COLO668 (cell line): Measurements from ENCODE around the gene GPR35.

Experiments used
- DNase-seq: peaks from one replicate; lab custom pipeline; 2025; ENCODE audit not compliant: unreplicated experiment; lab: John Stamatoyannopoulos, UW

The GPR35 gene

DNA sequence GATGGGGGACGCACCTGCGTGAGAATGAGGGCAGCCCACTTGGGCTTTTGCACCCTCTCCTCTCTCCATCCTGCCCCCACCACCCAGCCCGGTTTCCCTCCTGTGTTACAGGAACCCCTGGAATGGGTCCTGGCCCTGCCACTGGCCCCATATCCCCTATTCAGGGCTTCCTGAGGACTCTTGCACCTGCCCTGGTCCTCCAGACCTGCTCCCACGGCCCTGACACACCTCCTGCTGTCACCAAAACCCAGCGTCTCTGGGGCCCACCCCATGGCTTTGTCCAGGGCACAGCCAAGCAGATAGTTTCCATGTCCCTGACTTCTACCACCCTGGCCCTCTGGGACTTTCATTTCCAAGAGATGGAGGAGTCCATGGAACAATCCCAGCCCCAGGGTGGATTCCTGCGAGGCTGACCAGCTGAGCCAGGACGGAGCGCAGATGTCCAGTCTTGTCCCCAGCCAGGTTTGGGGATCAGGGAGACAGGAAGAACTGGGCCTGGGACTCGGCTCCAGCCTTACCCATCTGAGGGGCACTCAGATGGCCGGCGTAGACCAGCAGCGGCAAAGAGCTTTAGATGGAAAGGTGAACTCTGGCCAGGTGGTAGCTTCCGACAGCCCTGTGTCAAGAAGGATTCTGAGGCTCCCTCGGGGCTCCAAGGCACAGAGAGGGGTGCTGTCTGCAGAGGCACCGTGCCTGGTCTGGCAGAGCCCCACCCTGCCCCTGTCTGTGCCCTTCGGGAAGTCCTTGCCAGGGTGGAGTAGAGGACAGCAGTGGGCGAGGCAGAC is 12.0 kb downstream of the GPR35 start:
- no peak for DNase-seq

DNA sequence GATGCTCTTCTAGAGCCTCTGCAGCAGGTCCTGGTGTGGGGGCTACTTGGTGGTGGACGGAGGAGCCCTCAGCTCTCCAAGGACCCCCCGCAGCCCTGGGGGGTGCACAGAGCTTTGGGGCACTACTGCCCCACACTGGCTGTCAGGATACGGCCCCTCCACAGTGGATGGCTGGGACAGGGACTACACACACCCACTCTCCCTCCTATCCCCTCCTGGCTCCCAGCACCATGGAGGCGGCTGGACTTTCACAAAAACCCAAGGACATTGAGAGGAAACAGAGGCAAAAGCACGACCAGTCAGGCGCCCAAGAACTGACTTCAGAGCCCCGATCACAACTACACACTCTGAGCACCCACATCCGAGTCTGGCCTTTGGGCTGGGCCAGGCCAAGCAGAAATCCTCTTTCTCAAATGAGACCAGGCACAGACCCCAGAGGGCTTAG is 12.6 kb downstream of the GPR35 start:
- no peak for DNase-seq

DNA sequence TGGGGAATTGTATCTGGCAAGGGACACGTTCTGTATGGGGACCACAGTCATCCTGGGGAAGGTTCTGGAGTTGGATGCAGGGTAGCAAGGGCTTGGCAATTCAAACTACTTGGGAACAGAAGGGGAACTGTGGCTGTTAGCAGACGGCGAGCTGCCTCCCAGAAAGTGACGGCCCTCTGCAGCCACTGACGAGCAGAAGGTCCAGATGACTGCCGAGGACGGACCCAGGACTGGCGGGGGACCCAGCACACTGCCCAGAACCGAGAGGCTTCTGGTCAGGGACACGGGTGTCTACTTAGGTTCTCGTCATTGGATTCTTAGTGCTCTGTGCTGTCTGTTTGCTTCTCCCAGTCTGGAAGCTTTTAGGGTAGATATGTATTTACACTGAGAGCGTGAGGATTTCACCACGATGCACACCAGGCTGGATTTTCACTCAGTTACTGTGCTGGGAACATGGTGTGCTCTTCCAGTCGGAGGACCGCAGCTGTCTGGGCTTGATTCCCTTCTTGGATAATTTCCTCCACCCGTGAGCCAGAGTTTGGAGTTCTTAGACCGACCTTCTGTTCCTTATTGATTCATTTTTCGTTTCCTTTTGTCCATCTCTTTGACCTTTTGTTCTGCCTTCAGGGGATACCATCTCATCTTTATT is 13.4 kb downstream of the GPR35 start:
- no peak for DNase-seq

DNA sequence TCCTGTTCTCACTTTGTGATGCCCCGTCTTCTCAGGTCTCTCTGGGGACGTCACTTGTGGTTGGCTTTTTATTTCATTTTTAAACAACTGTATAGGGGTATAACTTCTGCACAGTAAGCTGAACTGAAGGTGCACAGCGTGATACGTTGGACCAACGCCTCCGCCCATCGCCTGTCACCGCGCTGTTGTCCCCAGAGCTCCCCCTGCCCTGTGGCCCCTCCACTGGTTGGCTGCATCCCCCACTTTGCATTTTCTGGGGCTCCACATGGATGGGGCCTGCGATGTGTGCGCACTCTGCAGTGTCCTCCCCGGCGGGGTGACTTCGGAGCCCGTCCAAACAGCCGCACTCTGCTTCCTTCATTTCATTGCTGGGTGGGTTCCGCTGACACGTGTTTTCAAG is 14.3 kb downstream of the GPR35 start:
- DNase-seq, result no peak

DNA sequence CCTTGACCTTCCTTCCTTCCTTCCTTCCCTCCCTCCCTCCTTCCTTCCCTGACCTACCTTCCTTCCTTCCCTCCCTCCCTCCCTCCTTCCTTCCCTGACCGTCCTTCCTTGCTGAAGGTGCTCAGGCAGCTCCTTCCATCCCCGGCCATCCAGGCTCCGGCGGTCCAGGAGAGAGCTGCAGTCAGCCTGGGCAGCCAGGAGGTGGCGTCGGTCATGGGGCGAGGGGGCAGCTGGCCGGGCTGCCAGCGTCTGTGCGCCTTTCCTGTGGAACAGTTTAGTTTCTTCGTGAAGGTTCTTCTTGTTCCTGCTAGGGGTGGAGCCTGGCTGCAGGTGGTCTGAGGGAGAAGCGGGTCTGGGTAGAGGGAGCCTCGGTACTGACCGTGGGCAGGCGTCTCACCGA is 15.7 kb downstream of the GPR35 start:
- DNase-seq, result peak; percentile 65

DNA sequence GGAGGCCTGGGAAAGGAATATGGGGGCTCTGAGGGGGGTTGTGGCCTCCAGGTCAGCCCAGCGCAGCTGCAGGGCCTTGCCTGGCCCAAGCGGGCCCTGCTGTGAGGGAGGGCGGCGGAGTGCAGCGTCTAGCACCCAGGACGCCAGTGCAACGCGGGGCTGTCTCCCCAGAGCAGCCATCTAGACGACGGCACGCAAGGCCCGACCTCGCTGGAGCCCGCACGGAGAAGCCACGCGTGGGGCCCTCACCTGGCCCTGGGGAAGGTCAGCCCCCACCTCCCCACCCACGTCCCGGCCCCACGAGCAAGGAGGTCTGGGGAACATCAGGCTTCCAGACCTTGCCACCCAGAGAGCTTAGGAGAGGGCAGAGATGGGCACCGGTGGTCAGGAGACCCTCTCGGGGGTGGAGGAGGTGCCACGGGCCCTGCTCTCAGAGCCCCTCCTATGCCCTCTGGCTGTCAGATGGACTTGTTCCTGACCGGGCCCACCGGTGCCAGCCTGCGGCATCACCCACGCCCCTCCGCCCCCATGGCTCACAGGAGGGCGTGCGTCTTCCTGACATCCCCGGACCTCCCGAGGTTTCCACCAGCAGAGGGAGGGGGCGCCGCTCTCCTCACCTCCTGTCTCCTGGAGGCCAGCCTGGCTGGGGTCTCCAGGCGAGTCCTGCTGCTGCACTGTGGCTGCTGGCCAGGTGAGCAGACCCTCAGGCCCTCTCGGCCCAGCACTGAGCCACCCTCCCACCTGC is 17.0 kb downstream of the GPR35 start:
- DNase-seq, result no peak

DNA sequence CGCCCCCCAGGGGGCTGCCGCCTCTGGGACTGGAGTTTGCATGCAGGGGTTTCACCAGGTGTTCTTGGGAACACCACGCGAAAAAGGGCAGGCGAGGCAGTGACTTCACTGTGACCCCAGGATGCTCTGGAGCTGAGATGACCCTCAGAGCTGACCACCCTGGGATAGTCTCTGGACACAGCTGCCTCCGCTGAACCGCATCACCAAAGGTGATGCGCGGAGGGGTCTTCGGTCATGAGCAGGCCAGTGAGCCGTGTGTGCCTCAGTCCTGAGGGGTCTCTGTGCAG is 17.5 kb downstream of the GPR35 start:
- no peak for DNase-seq

DNA sequence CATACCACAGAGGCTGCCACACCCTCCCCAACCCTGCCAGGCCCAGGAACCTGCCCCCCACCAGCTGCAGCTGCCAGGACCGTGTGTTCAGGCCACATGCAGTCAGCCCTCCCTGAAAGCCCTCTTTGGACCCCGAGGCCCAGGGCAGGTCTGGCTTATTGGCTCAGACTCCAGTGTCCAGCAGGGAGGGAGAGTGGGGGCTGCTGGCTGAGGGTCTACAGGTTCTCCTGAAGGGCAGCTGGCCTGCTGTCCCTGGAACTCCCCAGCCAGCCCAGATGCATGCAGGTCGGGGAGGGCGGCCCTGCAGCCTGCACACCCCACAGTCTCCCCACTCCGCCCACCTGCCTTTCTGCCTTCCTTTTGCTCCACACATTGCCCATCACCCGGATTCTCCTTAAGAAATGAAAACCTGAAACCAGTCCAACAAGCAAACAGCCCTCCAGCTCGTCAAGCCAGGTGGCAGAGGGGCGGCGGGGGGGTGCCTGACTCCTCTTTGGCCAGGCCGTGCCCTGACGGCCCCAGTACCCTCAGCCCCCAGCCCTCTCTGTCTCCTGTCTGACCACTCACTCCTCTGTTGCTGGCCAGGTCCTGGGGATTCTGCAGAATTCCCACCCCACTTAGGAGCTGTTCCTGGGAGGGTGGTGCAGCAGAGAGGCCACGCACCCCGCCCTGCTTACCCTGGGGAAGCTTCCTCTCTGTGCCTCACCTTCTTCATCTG is 18.0 kb downstream of the GPR35 start:
- no peak for DNase-seq

DNA sequence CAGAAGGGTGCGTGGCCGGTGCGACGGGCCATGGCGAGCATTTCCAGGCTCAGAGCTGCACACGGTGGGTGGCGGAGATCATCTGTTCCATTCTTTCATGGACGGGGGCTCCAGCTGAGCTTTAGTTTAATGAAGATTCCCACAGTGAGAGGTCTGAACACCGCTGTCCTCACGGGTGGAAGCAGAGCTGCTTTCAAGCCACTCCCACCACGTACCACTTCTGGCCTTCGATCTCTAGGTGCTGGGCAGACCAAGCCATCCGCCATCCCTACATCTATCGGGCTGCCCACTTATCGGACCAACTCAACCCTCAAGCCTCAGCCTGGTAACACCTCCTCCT is 18.5 kb downstream of the GPR35 start:
- no peak for DNase-seq

DNA sequence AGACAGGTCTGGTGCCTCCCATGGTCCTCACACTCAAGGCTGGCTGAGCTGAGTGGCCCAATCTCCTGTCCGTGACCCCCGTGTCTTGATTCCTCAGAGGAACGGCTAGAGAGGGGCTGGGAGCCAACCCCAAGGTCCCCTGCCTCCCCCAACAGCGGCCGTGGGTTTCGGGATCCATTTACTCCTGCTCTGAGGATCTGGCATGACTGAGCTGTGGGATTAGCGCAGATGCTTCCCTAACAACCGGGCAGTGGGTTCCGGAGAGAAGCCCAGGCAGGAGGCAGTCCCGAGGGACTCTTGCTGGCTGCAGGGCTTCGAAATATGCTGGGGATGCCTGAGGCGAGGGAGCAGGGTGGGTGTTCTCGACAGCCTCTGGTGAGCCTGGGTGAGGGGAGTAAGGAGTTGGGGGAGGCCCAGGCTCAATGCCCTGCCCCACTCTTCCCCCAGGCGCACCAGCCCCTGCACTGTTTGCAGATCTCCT is 18.9 kb downstream of the GPR35 start:
- no peak for DNase-seq

DNA sequence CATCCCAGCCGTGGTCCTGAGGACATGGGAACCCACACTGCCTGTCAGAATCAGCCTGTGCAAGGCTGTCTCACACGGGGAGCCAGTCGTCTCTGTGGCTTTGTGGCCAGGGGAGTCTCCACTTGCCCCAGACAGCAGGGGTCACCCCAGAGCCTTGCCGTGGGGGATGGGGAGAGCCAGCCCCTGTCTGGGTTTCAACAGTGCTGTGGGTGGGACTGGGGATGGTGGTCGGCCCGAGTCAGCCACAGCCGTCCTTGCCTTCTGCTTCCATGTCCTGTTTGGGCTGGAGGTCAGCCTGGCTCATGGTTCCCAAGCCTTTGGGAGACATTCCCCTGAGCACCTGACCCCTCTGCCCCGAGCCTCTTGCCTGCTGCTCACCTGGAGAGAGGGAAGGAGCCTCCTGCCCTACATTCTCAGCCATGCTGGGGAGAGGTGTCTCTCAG is 19.6 kb downstream of the GPR35 start:
- DNase-seq, result no peak

DNA sequence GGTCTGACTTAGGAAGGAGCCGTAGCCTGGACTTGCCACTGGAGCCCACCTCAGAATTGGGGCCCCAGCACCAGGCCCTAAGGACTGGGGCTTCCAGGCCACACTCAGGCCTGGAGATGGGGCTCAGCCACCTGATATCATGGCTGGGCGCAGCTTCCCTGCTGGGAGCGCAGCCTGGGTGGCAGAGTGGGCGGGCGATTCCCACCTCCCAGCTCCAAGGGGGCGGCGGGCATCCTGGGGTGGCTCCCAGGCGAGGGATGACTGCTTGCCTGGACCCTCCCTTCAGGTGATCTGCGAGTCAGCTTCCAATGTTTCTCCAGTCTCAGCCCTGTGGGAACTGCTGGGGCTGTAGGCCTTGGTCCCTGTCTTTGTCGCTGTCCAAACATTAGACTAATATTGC is 20.1 kb downstream of the GPR35 start:
- no peak for DNase-seq

DNA sequence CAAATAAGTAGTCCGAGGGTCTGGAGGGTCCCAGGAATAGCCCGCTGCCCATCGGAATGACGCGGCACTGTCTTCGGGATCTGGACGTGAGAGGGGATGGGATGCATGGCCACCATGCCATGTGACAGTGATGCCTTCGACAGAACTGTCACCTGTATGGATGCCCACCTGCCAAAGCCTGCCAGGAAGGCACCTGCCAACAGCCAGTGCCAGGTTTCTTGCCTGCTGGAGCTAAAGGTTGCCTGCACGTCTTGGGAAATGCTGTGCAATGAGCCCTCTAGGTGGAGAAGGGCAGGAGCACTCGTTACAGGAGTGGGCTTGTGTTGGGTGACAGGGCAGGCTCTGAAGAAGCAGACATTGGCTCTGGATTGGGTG is 20.5 kb downstream of the GPR35 start:
- DNase-seq, result no peak

DNA sequence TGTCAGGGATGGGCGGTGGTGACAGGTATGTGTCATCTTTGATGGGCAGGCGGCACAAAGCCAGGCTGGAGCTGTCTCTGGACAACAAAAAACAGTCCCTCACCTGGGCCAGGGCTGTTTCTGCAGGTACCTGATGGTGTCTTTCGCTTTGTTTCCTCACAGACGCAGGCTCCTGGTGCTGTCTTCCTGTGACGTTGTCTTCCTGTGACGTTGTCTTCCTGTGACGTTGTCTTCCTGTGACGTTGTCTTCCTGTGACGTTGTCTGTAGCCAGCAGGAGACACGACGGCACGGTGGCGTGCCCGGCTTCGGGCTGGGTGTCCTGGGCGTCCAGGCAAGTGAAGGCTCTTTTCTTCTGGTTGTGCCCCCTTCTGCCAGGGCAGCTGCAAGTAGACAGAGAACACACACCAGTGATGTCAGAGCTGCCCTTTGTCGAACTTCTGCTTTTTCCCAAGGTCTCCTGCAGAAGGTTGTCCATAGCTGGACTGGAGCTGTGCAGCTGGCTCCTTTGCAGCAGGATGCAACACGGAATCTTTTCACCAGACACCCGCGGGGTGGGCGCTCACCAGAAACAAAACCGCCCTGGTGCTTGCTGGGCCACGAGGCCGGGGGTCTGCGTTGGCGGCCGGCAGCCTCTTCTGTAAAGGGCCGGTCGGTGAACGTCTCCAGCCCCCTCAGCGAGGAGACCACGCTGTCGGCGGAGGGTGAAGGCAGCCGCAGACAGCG is 21.1 kb downstream of the GPR35 start:
- no peak for DNase-seq

DNA sequence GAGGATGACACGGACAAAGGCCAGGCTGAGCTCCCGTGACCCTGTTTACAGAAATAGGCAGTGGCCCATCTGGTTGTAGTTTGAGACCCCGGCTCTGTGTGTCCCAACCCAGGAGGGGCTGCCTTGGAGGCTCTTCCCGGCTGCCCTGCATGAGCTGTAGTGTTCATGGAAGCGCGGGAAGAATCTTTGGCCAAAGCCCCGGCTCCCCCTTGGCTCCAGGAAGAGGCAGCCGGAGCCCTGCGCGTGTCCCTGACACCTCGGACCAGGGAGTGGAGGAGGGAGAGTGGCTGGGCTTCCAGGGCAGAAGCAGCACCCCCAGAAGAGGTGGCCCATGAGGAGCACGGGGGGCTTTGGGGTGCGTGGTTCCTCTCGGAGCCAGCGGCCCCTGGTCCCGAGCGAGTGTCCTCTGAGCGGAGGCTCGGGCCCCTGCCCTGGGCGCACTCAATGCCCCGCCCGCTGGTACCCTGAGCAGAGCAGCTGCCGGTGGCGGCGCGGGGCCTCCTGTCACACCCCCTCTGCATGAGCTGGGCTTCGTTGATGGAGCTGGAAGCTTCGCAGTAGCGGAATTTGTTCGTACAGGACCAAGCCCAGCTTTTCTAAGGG is 21.7 kb downstream of the GPR35 start:
- DNase-seq, result no peak

DNA sequence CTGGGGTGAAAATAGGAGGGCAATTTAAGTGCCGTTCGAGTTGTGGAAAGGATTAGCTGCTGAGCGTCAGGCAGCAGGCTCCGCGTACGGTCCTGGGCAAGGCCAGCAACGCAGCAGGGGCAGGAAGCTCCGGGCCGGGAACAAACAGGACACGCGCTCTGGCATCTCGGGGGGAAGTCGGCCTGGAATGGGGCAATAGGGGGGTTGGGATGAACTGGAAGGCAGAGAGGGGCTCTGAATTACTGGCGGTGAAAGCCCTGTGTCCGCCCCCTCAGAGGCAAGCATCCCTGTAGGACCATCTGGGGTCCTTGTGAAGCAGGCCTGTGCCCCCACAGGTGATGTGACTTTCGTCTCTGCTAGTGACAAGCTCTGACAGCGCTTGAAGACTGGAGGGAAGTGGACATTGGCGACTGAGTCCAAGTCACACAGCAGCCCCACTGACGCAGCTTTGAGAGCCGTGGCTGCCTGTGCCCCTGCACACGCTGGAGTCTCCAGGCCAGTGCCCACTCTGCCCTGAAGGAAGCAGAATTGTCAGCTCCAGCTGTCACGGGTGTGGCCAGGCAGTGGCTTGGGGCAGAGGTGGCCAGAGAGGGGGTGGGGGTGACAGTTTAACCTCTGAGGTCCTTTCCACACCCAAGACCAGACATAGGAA is 22.3 kb downstream of the GPR35 start:
- no peak for DNase-seq

DNA sequence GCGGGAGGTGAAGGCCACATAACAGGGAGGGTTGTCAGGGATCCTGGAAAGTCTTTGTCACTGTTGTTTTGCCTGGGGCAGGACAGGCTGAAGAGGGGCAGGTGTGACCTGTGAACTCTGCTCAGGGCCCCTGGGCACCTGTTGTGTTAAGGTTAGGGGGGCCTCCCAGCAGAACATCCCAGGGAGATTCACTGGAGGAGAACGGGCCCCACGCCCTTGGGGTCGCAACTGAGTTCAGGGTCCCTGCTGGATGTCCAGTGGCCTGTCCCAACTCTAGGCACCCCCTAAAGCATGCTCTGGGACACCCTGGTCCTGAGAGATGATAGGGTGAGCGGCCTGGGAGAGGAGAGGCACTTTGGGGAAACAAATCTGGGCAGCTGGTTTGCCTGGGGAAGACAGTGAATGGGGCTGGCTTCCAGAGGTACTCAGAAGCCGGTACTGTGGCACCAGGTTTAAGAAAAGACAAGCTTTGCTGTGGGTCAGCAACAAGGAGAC is 22.9 kb downstream of the GPR35 start:
- DNase-seq, result no peak

DNA sequence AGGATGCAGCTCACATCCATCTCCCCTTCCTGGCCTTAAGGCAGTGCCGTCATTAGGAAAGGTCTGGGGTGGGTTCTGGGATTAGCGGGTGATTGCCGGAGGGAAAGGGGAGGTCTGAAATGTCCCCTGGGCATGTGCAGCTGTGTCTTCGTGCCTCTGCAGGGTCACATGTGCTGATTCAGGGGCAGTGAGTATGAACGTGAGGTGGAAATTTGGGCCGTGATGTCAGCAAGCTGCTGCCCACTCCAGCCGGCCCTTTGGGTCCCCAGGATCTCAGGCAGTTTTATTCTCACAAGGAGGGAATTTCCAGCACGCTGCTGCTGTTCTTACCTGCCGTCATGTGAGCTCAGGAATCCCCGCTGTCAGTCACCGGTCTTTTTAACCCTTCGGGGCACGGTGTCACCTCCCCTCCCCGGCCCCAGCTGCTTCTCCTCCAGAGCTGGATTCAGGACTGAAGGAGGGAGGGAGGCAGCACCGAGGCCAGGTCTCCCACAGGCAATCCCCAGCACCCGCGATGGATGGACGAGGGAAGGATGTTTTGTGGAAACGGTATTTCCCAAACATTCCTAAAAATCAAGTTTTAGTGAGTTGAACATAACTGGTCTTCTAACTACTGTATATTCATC is 23.5 kb downstream of the GPR35 start:
- DNase-seq, result no peak

DNA sequence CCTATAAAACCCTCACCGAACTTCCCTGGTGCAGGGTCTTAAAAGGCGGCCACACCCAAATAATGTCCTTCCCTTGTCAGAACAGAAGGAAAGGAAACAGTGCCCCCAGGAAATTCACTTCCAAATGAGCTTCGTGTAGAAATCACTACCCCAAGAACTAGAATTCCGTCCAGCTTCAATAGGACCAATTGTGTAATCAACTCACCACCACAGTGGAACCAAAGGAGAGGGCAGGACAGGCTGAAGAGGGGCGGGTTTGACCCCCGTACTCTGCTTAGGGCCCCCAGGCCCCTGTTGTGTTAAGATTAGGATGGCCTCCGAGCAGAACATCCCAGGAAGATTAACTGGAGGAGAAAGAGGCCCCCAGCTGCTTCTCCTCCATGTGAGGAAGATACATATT is 24.1 kb downstream of the GPR35 start:
- DNase-seq, result no peak
